IMR-90 (cell line): ENCODE measurements around the gene STAT3. TPM values are rescaled to one million over a fixed set of nuclear protein-coding genes. Genes with fewer than 3 reads are reported as not detected.

ENCODE experiments used
- ATAC-seq: fragments of 200-7000 bp; cut with Tn5 transposase; 2 replicates; pipeline ENCODE4 v1.9.1; 2020; ENCODE audit warnings: low read depth, mild to moderate bottlenecking, moderate library complexity
- BruUV-seq: library from RNA; stranded (reverse); fragments of 400-500 nt; replicated peaks from 2 replicates; lab custom pipeline; 2021; lab: Mats Ljungman, UMichigan
- CTCF ChIA-PET: fragments of 300-600 bp; formaldehyde crosslinking; extraction: SDS; loops from one replicate; lab custom pipeline; 2021; ENCODE audit warnings: antibody characterized with exemption; lab: Yijun Ruan, JAX
- POLR2A ChIA-PET: fragments of 300-600 bp; sonication (Branson Sonifier 250); formaldehyde crosslinking; loops from one replicate; lab custom pipeline; 2022; ENCODE audit warnings: antibody characterized with exemption; ENCODE audit not compliant: unreplicated experiment; lab: Charles Lee
- DNase-seq: peaks from one replicate; pipeline ENCODE4 v3.0.0; 2013
- H2AFZ ChIP-seq: replicated peaks from 2 replicates; pipeline ENCODE3; 2013; ENCODE audit warnings: low read length, mild to moderate bottlenecking; ENCODE audit not compliant: poor library complexity
- H2AK5ac ChIP-seq: 2 replicates; pipeline ENCODE4 v1.6.1; 2013; ENCODE audit warnings: low read depth, low read length, inconsistent platforms
- H2AK9ac ChIP-seq: replicated peaks from 2 replicates; pipeline ENCODE3; 2013; ENCODE audit warnings: mild to moderate bottlenecking, low read depth, low read length, moderate library complexity; ENCODE audit not compliant: poor library complexity
- H2BK120ac ChIP-seq: 2 replicates; pipeline ENCODE4 v1.6.1; 2013; ENCODE audit warnings: low read depth, low read length, inconsistent platforms
- H2BK15ac ChIP-seq: 3 replicates; pipeline ENCODE4 v1.6.1; 2013; ENCODE audit warnings: low read depth, low read length, inconsistent platforms
- H2BK20ac ChIP-seq: 2 replicates; pipeline ENCODE4 v1.6.1; 2013; ENCODE audit warnings: low read depth, mild to moderate bottlenecking, inconsistent platforms, low read length, moderate library complexity
- H2BK5ac ChIP-seq: 2 replicates; pipeline ENCODE4 v1.6.1; 2013; ENCODE audit warnings: mild to moderate bottlenecking, low read depth, low read length, inconsistent platforms; ENCODE audit not compliant: poor library complexity, severe bottlenecking
- H3K14ac ChIP-seq: replicated peaks from 2 replicates; pipeline ENCODE4 v1.6.1; 2013; ENCODE audit warnings: low read depth, low read length, inconsistent platforms
- H3K18ac ChIP-seq: 2 replicates; pipeline ENCODE4 v1.6.1; 2013; ENCODE audit warnings: low read depth, low read length, control low read depth
- H3K23ac ChIP-seq: 2 replicates; pipeline ENCODE4 v1.6.1; 2013; ENCODE audit warnings: low read depth, low read length, inconsistent platforms
- H3K27ac ChIP-seq: 2 replicates; pipeline ENCODE4 v1.5.1; 2013; ENCODE audit warnings: mild to moderate bottlenecking, control low read depth, low read length; ENCODE audit not compliant: insufficient read depth
- H3K27me3 ChIP-seq: 2 replicates; pipeline ENCODE4 v1.6.1; 2013; ENCODE audit warnings: low read length; ENCODE audit not compliant: control insufficient read depth, insufficient read depth
- H3K36me3 ChIP-seq: 2 replicates; pipeline ENCODE4 v1.6.1; 2013; ENCODE audit warnings: low read length, mixed read lengths; ENCODE audit not compliant: control insufficient read depth, insufficient read depth
- H3K4ac ChIP-seq: 2 replicates; pipeline ENCODE4 v1.6.1; 2013; ENCODE audit warnings: low read depth, low read length, inconsistent platforms
- H3K4me1 ChIP-seq: 2 replicates; pipeline ENCODE4 v1.6.1; 2013; ENCODE audit warnings: low read length, mixed read lengths; ENCODE audit not compliant: control insufficient read depth, insufficient read depth
- H3K4me2 ChIP-seq: 2 replicates; pipeline ENCODE4 v1.6.1; 2013; ENCODE audit warnings: low read depth, mild to moderate bottlenecking, control low read depth, low read length, moderate library complexity
- H3K4me3 ChIP-seq: 2 replicates; pipeline ENCODE4 v1.5.1; 2013; ENCODE audit warnings: low read depth, mild to moderate bottlenecking, control low read depth, low read length, moderate library complexity; ENCODE audit not compliant: insufficient read depth
- H3K56ac ChIP-seq: 2 replicates; pipeline ENCODE4 v1.6.1; 2013; ENCODE audit warnings: low read length, inconsistent platforms; ENCODE audit not compliant: insufficient read depth; ENCODE audit errors: extremely low read depth
- H3K79me1 ChIP-seq, 2 experiments: 2 replicates each; pipeline ENCODE4 v1.6.1; 2013; ENCODE audit warnings: low read length in 2 of 2, inconsistent platforms in 1 of 2, low read depth in 1 of 2
- H3K9ac ChIP-seq: 2 replicates; pipeline ENCODE4 v1.6.1; 2013; ENCODE audit warnings: low read depth, low read length, control low read depth
- H3K9me1 ChIP-seq: 2 replicates; pipeline ENCODE4 v1.6.1; 2013; ENCODE audit warnings: low read length, inconsistent platforms; ENCODE audit not compliant: insufficient read depth
- H3K9me3 ChIP-seq: 2 replicates; pipeline ENCODE4 v1.6.1; 2013; ENCODE audit warnings: low read length; ENCODE audit not compliant: control insufficient read depth, insufficient read depth
- H4K20me1 ChIP-seq: 2 replicates; pipeline ENCODE4 v1.6.1; 2013; ENCODE audit warnings: low read length, inconsistent platforms; ENCODE audit not compliant: insufficient read depth
- H4K5ac ChIP-seq: 2 replicates; pipeline ENCODE4 v1.6.1; 2013; ENCODE audit warnings: mild to moderate bottlenecking, low read depth, low read length, control low read depth
- H4K8ac ChIP-seq, 2 experiments: 2 replicates each; pipeline ENCODE4 v1.6.1; 2013; ENCODE audit warnings: low read depth in 2 of 2, low read length in 2 of 2, control low read depth in 1 of 2, inconsistent platforms in 1 of 2
- H4K91ac ChIP-seq: 2 replicates; pipeline ENCODE4 v1.6.1; 2013; ENCODE audit warnings: low read depth, low read length, inconsistent platforms; ENCODE audit not compliant: insufficient read depth
- CEBPB ChIP-seq: IDR thresholded peaks from 2 replicates; pipeline ENCODE4 v1.6.1; 2012; ENCODE audit warnings: low read depth, low read length, improper control_type of control experiment
- CHD1 ChIP-seq: IDR thresholded peaks from 2 replicates; pipeline ENCODE4 v1.6.1; 2012; ENCODE audit warnings: low read depth, low read length, improper control_type of control experiment
- FOS ChIP-seq: fragments of 150-350 bp; IDR thresholded peaks from 2 replicates; pipeline ENCODE4 v1.6.1; 2016; ENCODE audit warnings: low read depth, low read length
- MAFK ChIP-seq: IDR thresholded peaks from 2 replicates; pipeline ENCODE4 v1.6.1; 2012; ENCODE audit warnings: low read depth, low read length, improper control_type of control experiment
- MAZ ChIP-seq: IDR thresholded peaks from 2 replicates; pipeline ENCODE4 v1.6.1; 2012; ENCODE audit warnings: low read depth, mild to moderate bottlenecking, low read length, improper control_type of control experiment, moderate library complexity, borderline replicate concordance
- MXI1 ChIP-seq: IDR thresholded peaks from 2 replicates; pipeline ENCODE4 v1.6.1; 2012; ENCODE audit warnings: low read depth, mild to moderate bottlenecking, low read length, moderate library complexity, borderline replicate concordance
- NFE2L2 ChIP-seq: fragments of 150-350 bp; IDR thresholded peaks from 2 replicates; pipeline ENCODE4 v1.6.1; 2016; ENCODE audit warnings: low read depth, mild to moderate bottlenecking, low read length
- POLR2A ChIP-seq: IDR thresholded peaks from 2 replicates; pipeline ENCODE4 v1.6.1; 2012; ENCODE audit warnings: mild to moderate bottlenecking, low read depth, low read length
- RCOR1 ChIP-seq: IDR thresholded peaks from 2 replicates; pipeline ENCODE4 v1.6.1; 2012; ENCODE audit warnings: mild to moderate bottlenecking, low read length, improper control_type of control experiment; ENCODE audit not compliant: insufficient replicate concordance
- RFX5 ChIP-seq: IDR thresholded peaks from 2 replicates; pipeline ENCODE4 v1.8.0; 2012; ENCODE audit warnings: low read depth, mild to moderate bottlenecking, low read length, moderate library complexity
- SMC3 ChIP-seq: fragments of 150-350 bp; IDR thresholded peaks from 2 replicates; pipeline ENCODE4 v1.6.1; 2016; ENCODE audit warnings: low read depth, mild to moderate bottlenecking, antibody characterized with exemption, low read length, moderate library complexity
- WGBS, 2 experiments: methylation state at CpG; one replicate each; pipeline versions ENCODE4 v1.1.5 to v1.1.7; 2013; ENCODE audit warnings: missing lambda C conversion rate in 2 of 2; ENCODE audit not compliant: insufficient read length in 1 of 2; ENCODE audit errors: extremely low coverage in 2 of 2; 5-methylcytosine and 5-hydroxymethylcytosine counted together
- dilution Hi-C: fragments of 300-500 bp; cut with HindIII; formaldehyde crosslinking; loops from one replicate; pipeline ENCODE4 v1.14.3; 2018; ENCODE audit warnings: low sequenced_read_pairs; ENCODE audit not compliant: unreplicated experiment
- in situ Hi-C: fragments of 300-500 bp; cut with MboI; formaldehyde crosslinking; loops from 3 replicates; pipeline ENCODE4 v1.14.3; 2019; ENCODE audit warnings: low sequenced_read_pairs, inconsistent platforms, mixed read lengths
- intact Hi-C: fragments of 100-400 bp; cut with micrococcal nuclease; formaldehyde crosslinking; loops from 2 replicates; pipeline ENCODE4 v1.10.0; 2022
- polyA plus RNA-seq, 3 experiments: library from polyadenylated mRNA; depleted of rRNA; stranded (reverse); fragments of >200 nt; gene quantifications; 2 replicates each; pipeline ENCODE4 v1.2.3, GENCODE V29; 2012; ENCODE audit warnings: low replicate concordance in 1 of 3
- total RNA-seq: library from RNA; depleted of rRNA; stranded (reverse); fragments of >200 nt; gene quantifications from 2 replicates; pipeline ENCODE4 v1.2.3, GENCODE V29; 2012
- TF ChIP-seq, protein P1 (sequence below): conservative IDR thresholded peaks from 2 replicates; pipeline ENCODE4 v1.5.1; 2012; ENCODE audit warnings: mild to moderate bottlenecking, low read depth, low read length, improper control_type of control experiment
- TF ChIP-seq, protein P2 (sequence below): fragments of 150-350 bp; IDR thresholded peaks from 2 replicates; pipeline ENCODE4 v1.6.1; 2017; ENCODE audit warnings: mild to moderate bottlenecking, antibody characterized with exemption, low read length, low read depth

The STAT3 gene
- total and polyA plus RNA-seq, 2 of the 4 experiments (the other 2 are of a cell fraction), result 47.2 to 66.3 TPM

DNA sequence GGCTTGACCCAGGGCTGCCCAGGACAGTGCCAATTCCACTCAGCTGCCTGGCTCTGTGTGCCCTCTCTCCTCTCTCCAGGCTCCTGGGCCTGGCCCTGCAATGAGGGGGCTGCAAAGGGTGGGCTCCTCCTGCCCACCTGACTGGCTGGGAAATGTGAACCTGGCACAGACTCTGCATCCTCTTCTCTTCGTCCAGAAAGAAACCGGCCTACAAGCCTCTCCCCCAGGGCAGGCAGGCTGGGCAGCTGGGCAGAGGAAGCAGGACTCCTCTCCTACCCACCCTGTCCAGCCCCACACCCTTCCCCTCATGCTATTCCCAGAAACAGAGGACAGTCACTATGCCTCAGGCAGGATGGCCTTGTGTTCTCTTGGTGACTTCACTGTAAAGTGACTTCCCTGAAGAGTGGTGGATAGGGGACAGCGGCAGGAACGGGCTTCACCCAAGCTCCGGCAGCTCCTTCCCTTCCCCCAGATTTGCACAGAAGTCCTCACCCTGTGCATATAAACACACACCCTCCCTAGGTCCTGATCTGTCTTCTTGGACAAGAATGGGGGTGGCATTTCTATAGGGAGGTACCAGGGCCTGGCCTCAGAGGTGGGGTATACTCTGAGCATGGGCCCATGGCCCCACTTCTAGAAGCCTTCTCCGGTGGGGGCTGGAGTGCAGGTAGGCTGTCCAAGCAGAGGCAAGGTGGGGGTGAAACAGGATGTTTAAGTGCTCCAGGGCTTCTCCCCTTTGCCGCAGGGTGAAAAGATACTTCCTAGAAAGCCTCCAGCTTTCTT lies 104.8 kb downstream of the STAT3 start:
- H3K4ac ChIP-seq, result no peak overlapping the region
- no peak overlapping the region for H2AK5ac ChIP-seq
- H3K4me2 ChIP-seq, result no peak overlapping the region
- dilution Hi-C loops, result no loop called here
- H3K9me1 ChIP-seq, result 0 out of 2 replicates have a peak, but pooled peaks cover 4% of the 10 kb centered on the region
- no peak overlapping the region for H2BK20ac ChIP-seq
- no peak overlapping the region for H2BK120ac ChIP-seq
- in situ Hi-C loops, result no loop called here
- ChIA-PET POLR2A (no interaction called here), CTCF (no interaction called here)
- H3K23ac ChIP-seq, result no peak overlapping the region
- no peak overlapping the region for H2BK15ac ChIP-seq
- intact Hi-C loops, result no loop called here
- H3K14ac ChIP-seq, result no peak overlapping the region
- DNase-seq, result no peak
- H3K79me1 ChIP-seq, result no peaks in the 10 kb centered on the region
- ATAC-seq, result no peak
- H3K9ac ChIP-seq, result no peak overlapping the region
- no peak overlapping the region for H2BK5ac ChIP-seq
- H3K9me3 ChIP-seq, result no peaks in the 10 kb centered on the region
- H3K4me1 ChIP-seq, result peaks cover 14% of the 10 kb centered on the region
- H4K5ac ChIP-seq, result no peak overlapping the region
- H3K18ac ChIP-seq, result no peak overlapping the region
- no peaks in the 10 kb centered on the region for H3K36me3 ChIP-seq
- no peak for TF ChIP-seq POLR2A
- no peak for TF ChIP-seq NFE2L2
- TF ChIP-seq FOS, result no peak
- TF ChIP-seq, protein P1, sequence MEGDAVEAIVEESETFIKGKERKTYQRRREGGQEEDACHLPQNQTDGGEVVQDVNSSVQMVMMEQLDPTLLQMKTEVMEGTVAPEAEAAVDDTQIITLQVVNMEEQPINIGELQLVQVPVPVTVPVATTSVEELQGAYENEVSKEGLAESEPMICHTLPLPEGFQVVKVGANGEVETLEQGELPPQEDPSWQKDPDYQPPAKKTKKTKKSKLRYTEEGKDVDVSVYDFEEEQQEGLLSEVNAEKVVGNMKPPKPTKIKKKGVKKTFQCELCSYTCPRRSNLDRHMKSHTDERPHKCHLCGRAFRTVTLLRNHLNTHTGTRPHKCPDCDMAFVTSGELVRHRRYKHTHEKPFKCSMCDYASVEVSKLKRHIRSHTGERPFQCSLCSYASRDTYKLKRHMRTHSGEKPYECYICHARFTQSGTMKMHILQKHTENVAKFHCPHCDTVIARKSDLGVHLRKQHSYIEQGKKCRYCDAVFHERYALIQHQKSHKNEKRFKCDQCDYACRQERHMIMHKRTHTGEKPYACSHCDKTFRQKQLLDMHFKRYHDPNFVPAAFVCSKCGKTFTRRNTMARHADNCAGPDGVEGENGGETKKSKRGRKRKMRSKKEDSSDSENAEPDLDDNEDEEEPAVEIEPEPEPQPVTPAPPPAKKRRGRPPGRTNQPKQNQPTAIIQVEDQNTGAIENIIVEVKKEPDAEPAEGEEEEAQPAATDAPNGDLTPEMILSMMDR, result no peak
- TF ChIP-seq RCOR1, result no peak
- no peak for TF ChIP-seq MAZ
- no peak for TF ChIP-seq MAFK
- no peak for TF ChIP-seq CEBPB
- TF ChIP-seq MXI1, result no peak
- TF ChIP-seq CHD1, result no peak
- no peak for TF ChIP-seq RFX5
- TF ChIP-seq, protein P2, sequence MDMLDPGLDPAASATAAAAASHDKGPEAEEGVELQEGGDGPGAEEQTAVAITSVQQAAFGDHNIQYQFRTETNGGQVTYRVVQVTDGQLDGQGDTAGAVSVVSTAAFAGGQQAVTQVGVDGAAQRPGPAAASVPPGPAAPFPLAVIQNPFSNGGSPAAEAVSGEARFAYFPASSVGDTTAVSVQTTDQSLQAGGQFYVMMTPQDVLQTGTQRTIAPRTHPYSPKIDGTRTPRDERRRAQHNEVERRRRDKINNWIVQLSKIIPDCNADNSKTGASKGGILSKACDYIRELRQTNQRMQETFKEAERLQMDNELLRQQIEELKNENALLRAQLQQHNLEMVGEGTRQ, result no peak
- TF ChIP-seq SMC3, result no peak
- H3K27me3 ChIP-seq, result no peaks in the 10 kb centered on the region; the same call in 1 of the 2 replicates
- no peaks in the 10 kb centered on the region for H4K20me1 ChIP-seq
- H3K56ac ChIP-seq, result no peak overlapping the region
- peak overlapping the region; percentile 26 for H2AK9ac ChIP-seq
- H4K91ac ChIP-seq, result no peak overlapping the region
- no peak overlapping the region for H3K27ac ChIP-seq
- no TSS peak for BruUV-seq
- H2AFZ ChIP-seq, result no peak overlapping the region
- H4K8ac ChIP-seq, result no peak overlapping the region
- no peak overlapping the region for H3K4me3 ChIP-seq
- WGBS, 2 experiments, result no CpG with 5 or more reads among the region's 7 CpGs
